Spleen (tissue), 11 donors: Measurements from ENCODE around the gene BPI. TPM values are rescaled to one million over a fixed set of nuclear protein-coding genes. Genes with fewer than 3 reads are reported as not detected.

Source experiments
- DNase-seq: peaks from one replicate; pipeline ENCODE4 v3.0.0-alpha.2; 2020
- H3K27ac ChIP-seq, 8 donors: fragments of 200-600 bp; sonication (generic) in 7 of 8; 1 replicate in 4 of 8; 2 replicates in 4 of 8; pipeline versions ENCODE4 v1.5.0 to v1.8.0; 2016 to 2021; ENCODE audit warnings: inconsistent platforms in 4 of 8, mild to moderate bottlenecking in 4 of 8, moderate library complexity in 1 of 8
- H3K27me3 ChIP-seq, 7 donors: fragments of 200-600 bp; sonication (generic) in 6 of 7; replicated peaks in 1 of 7; 1 replicate in 4 of 7; 2 replicates in 3 of 7; pipeline versions ENCODE4 v1.5.0 to v1.8.0; 2016 to 2021; ENCODE audit warnings: inconsistent platforms in 3 of 7, mild to moderate bottlenecking in 1 of 7
- H3K36me3 ChIP-seq, 6 donors: fragments of 200-600 bp; sonication (generic) in 5 of 6; 1 replicate in 4 of 6; 2 replicates in 2 of 6; pipeline versions ENCODE4 v1.5.0 to v1.8.0; 2016 to 2021; ENCODE audit warnings: inconsistent platforms in 2 of 6
- H3K4me1 ChIP-seq, 6 donors: fragments of 200-600 bp; sonication (generic) in 5 of 6; 1 replicate in 3 of 6; 2 replicates in 3 of 6; pipeline versions ENCODE4 v1.5.0 to v1.8.0; 2016 to 2021; ENCODE audit warnings: inconsistent platforms in 3 of 6
- H3K4me3 ChIP-seq, 8 donors: fragments of 200-600 bp; sonication (generic) in 7 of 8; 1 replicate in 4 of 8; 2 replicates in 4 of 8; pipeline versions ENCODE4 v1.5.0 to v1.8.0; 2016 to 2021; ENCODE audit warnings: inconsistent platforms in 4 of 8, mild to moderate bottlenecking in 4 of 8, moderate library complexity in 2 of 8
- H3K9me3 ChIP-seq, 8 donors: fragments of 200-600 bp; sonication (generic) in 7 of 8; 1 replicate in 4 of 8; 2 replicates in 4 of 8; pipeline versions ENCODE4 v1.5.0 to v1.8.0; 2016 to 2021; ENCODE audit warnings: inconsistent platforms in 4 of 8
- POLR2A ChIP-seq, 3 donors: fragments of 450-650 bp; IDR thresholded peaks; one replicate each; pipeline ENCODE4 v1.5.1; 2017; ENCODE audit warnings: antibody characterized with exemption in 3 of 3, mild to moderate bottlenecking in 1 of 3
- POLR2AphosphoS5 ChIP-seq, 3 donors: sonication (generic); formaldehyde crosslinking; IDR thresholded peaks; one replicate each; pipeline ENCODE4 v1.5.1; 2017; ENCODE audit warnings: antibody characterized with exemption in 3 of 3
- WGBS, 5 donors: extraction: QIAGEN DNeasy Blood & Tissue Kit in 3 of 5; methylation state at CpG; one replicate each; pipeline versions ENCODE4 v1.1.5 to v1.1.7; 2013 to 2018; 5-methylcytosine and 5-hydroxymethylcytosine counted together
- intact Hi-C: fragments of 100-400 bp; cut with DNase I; formaldehyde crosslinking; loops from one replicate; pipeline ENCODE4 v1.15.0; 2023; ENCODE audit warnings: low total_unique reads
- polyA plus RNA-seq, 3 donors: library from polyadenylated mRNA; stranded (reverse); fragments of 200-250 nt; gene quantifications; one replicate each; pipeline ENCODE4 v1.2.1, GENCODE V29; 2013
- total RNA-seq, 7 donors: library from RNA; depleted of rRNA in 3 of 7; stranded (reverse); fragments of >200 nt in 3 of 7; fragmentation: NEBNext Ultra II Directional in 4 of 7; extraction: Animal tissue kit (Norgen Biotek cat#: 25700) in 4 of 7; gene quantifications; one replicate each; pipeline versions ENCODE4 v1.1.0 to v1.2.1, GENCODE V29; 2016 to 2021
- TF ChIP-seq, protein P1 (sequence below), 11 experiments: fragments of 200-600 bp in 7 of 11; fragments of 450-650 bp in 4 of 11; sonication (generic) in 4 of 11; IDR thresholded peaks in 8 of 11; conservative IDR thresholded peaks in 3 of 11; 1 replicate in 7 of 11; 2 replicates in 4 of 11; pipeline versions ENCODE4 v1.4.0 to v1.8.0; 2016 to 2021; ENCODE audit warnings: antibody characterized with exemption in 11 of 11, inconsistent platforms in 4 of 11, mild to moderate bottlenecking in 1 of 11
- donor health status: healthy with polysubstance abuse.
- donor health status: DM: no; HTN: no; CAD: no; lungs with moderate emphysema.
- donor health status: DM: no; HTN: no; CAD: no.
- donor health status: Bipolar disorder and iron deficiency.
- donor health status: healthy.
- donor health status: DM: no; HTN: no; CAD: no.
- donor health status: DM: yes; HTN: yes; CAD: no.

The BPI gene
- total and polyA plus RNA-seq, 10 donors: 1.1 to 49.4 (median 4.3) TPM

GRCh38 chr20:38343311-38344106 is 39.6 kb downstream of the BPI start:
- peak in 2 of 3 donors; percentile 22 to 62 for TF ChIP-seq POLR2AphosphoS5 (IDR thresholded peaks at IDR 0.05)
- TF ChIP-seq POLR2A (IDR thresholded peaks at IDR 0.05): no peak
- Histone ChIP-seq H3K27me3 (peaks cover 0 to 13% (median 0%) of the 10 kb centered on the region in 7 donors), H3K9me3 (peaks cover 0 to 7% (median under 1%) of the 10 kb centered on the region in 8 donors), H3K36me3 (no peaks in the 10 kb centered on the region), H3K4me1 (no peaks in the 10 kb centered on the region), H3K4me3 (no peak overlapping the region), H3K27ac (peak overlapping the region in 6 of 8 donors; percentile 22 to 55 (median 42))
- WGBS, 5 donors: 57 to 77% (median 67%) methylated on average over 16 of the region's 16 CpGs
- no peak for DNase-seq
- intact Hi-C loops: no loop called here

- H3K36me3 ChIP-seq: no peaks in the 10 kb centered on the region
- intact Hi-C loops: no loop called here
- no peaks in the 10 kb centered on the region for H3K4me1 ChIP-seq
- 83 to 93% (median 88%) methylated on average over 5 of the region's 5 CpGs for WGBS, 5 donors
- peaks cover 0 to 7% (median 0%) of the 10 kb centered on the region in 7 donors for H3K27me3 ChIP-seq
- no peaks in the 10 kb centered on the region for H3K9me3 ChIP-seq
- no peak for DNase-seq
- H3K4me3 ChIP-seq: no peak overlapping the region
- H3K27ac ChIP-seq: peak overlapping the region in 3 of 8 donors; percentile 34 to 55 (median 43)
- TF ChIP-seq POLR2A (IDR thresholded peaks at IDR 0.05) (no peak), POLR2AphosphoS5 (IDR thresholded peaks at IDR 0.05) (no peak)
- TF ChIP-seq, protein P1, sequence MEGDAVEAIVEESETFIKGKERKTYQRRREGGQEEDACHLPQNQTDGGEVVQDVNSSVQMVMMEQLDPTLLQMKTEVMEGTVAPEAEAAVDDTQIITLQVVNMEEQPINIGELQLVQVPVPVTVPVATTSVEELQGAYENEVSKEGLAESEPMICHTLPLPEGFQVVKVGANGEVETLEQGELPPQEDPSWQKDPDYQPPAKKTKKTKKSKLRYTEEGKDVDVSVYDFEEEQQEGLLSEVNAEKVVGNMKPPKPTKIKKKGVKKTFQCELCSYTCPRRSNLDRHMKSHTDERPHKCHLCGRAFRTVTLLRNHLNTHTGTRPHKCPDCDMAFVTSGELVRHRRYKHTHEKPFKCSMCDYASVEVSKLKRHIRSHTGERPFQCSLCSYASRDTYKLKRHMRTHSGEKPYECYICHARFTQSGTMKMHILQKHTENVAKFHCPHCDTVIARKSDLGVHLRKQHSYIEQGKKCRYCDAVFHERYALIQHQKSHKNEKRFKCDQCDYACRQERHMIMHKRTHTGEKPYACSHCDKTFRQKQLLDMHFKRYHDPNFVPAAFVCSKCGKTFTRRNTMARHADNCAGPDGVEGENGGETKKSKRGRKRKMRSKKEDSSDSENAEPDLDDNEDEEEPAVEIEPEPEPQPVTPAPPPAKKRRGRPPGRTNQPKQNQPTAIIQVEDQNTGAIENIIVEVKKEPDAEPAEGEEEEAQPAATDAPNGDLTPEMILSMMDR (IDR thresholded peaks at IDR 0.05 in 8 of 11, conservative IDR thresholded peaks at IDR 0.05 in 3 of 11): no peak
These were observed 40.2 kb downstream of the BPI start for GRCh38 chr20:38344107-38344701.

DNA sequence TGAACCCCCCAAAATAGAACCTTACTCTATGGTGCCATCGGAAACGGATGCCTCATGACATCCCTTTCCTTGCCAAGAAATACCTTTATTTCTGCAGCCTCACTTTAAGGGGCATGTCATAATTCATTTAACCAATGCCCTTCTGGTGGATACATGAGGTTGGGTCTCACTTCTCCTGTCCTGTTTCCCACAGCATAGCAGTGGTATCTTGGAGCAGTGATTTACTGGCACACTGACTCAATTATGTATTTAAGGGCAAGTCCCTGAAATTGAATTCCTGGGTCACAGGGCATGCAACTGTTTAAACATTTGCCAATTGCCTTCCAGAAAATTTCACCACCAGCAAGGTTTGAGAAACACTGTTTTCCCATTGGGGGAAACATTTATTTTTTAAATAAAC is 41.7 kb downstream of the BPI start:
- intact Hi-C loops: no loop called here
- H3K9me3 ChIP-seq: no peaks in the 10 kb centered on the region
- WGBS, 5 donors: 22 to 83% (median 24%) methylated on average over 2 of the region's 2 CpGs

GRCh38 chr20:38346247-38346651 is 42.3 kb downstream of the BPI start, which contains the start of gene LBP:
Gene LBP (plus strand): TSS chr20:38346482. CDS start chr20:38346517, 35 bp downstream.
- Histone ChIP-seq H3K27ac (no peak within 1 kb of the TSS), H3K4me1 (no peaks in the 10 kb centered on the region), H3K27me3 (no peaks in the 10 kb centered on the region), H3K4me3 (no peak within 1 kb of the TSS), H3K9me3 (no peaks in the 10 kb centered on the region), H3K36me3 (no peaks in the 10 kb centered on the region)
- no peak for TF ChIP-seq POLR2A (IDR thresholded peaks at IDR 0.05)
- no peak for TF ChIP-seq POLR2AphosphoS5 (IDR thresholded peaks at IDR 0.05)
- TF ChIP-seq, protein P1 (IDR thresholded peaks at IDR 0.05 in 8 of 11, conservative IDR thresholded peaks at IDR 0.05 in 3 of 11): no peak
- intact Hi-C loops: no loop called here
- DNase-seq: no peak
- 76 to 86% (median 81%) methylated on average over 4 to 8 of the region's 8 CpGs for WGBS, 5 donors

More for the DNA sequence above, 41.7 kb downstream of the BPI start:
- Histone ChIP-seq H3K4me1 (no peaks in the 10 kb centered on the region), H3K27ac (no peak overlapping the region), H3K36me3 (no peaks in the 10 kb centered on the region), H3K4me3 (no peak overlapping the region), H3K27me3 (no peaks in the 10 kb centered on the region)
- no peak for DNase-seq
- TF ChIP-seq POLR2AphosphoS5 (IDR thresholded peaks at IDR 0.05): no peak
- TF ChIP-seq POLR2A (IDR thresholded peaks at IDR 0.05): no peak
- TF ChIP-seq, protein P1 (IDR thresholded peaks at IDR 0.05 in 8 of 11, conservative IDR thresholded peaks at IDR 0.05 in 3 of 11): no peak
